ENCODE measurements around the gene EIF3A. TPM values are rescaled to one million over a fixed set of nuclear protein-coding genes. Genes with fewer than 3 reads are reported as not detected.

Gene EIF3A
- total and polyA plus RNA-seq, 4 donors, result 27.5 to 88.9 (median 47.6) TPM

- Histone ChIP-seq H3K4me1 (ENCODE audit: control insufficient read depth in 4 of 4, insufficient read depth in 4 of 4, low read length in 3 of 4) (peaks cover 0 to 14% (median 6%) of the 10 kb centered on the region in 4 donors), H3K4me3 (ENCODE audit: low read depth in 1 of 3, low read length in 3 of 3) (no peak overlapping the region), H3K9ac (ENCODE audit: low read depth in 1 of 2, low read length in 2 of 2) (no peak overlapping the region), H3K27ac (ENCODE audit: low read depth in 1 of 2, low read length in 2 of 2) (no peak overlapping the region), H3K9me3 (ENCODE audit: control insufficient read depth in 4 of 4, low read length in 3 of 4) (no peaks in the 10 kb centered on the region), H3K27me3 (ENCODE audit: control insufficient read depth in 4 of 4, insufficient read depth in 4 of 4, low read length in 3 of 4) (no peaks in the 10 kb centered on the region), H3K36me3 (ENCODE audit: control insufficient read depth in 4 of 4, insufficient read depth in 3 of 4, low read depth in 1 of 4, low read length in 3 of 4) (no peaks in the 10 kb centered on the region)
- no peak for DNase-seq (ENCODE audit: low spot score)
- no peak for TF ChIP-seq RAD21 (IDR thresholded peaks at IDR 0.05)
- no peak for TF ChIP-seq REST (IDR thresholded peaks at IDR 0.05)
- no peak for TF ChIP-seq TAF1 (conservative IDR thresholded peaks at IDR 0.05)
- no peak for TF ChIP-seq HNF4A (conservative IDR thresholded peaks at IDR 0.05)
- no peak for TF ChIP-seq SP1 (IDR thresholded peaks at IDR 0.05)
- 68% methylated on average over 4 of the region's 4 CpGs for WGBS
Observed at GRCh38 chr10:119087271-119087882, 6.8 kb upstream of the EIF3A start.

- WGBS, result 70% methylated on average over 11 of the region's 11 CpGs
- no peak for DNase-seq (ENCODE audit: low spot score)
- TF ChIP-seq MAX (IDR thresholded peaks at IDR 0.05) (no peak), ATF3 (IDR thresholded peaks at IDR 0.05) (no peak), ZBTB33 (IDR thresholded peaks at IDR 0.05) (no peak), HNF4G (IDR thresholded peaks at IDR 0.05) (no peak), REST (IDR thresholded peaks at IDR 0.05) (no peak), FOXA1 (IDR thresholded peaks at IDR 0.05) (no peak), HNF4A (conservative IDR thresholded peaks at IDR 0.05) (no peak), SP1 (IDR thresholded peaks at IDR 0.05) (no peak), EGR1 (IDR thresholded peaks at IDR 0.05; ENCODE audit: low read depth in 2 of 2) (no peak), CTCF (IDR thresholded peaks at IDR 0.05; ENCODE audit: low read depth, low read length, missing input control) (no peak), RAD21 (IDR thresholded peaks at IDR 0.05) (no peak), GABPA (IDR thresholded peaks at IDR 0.05 in 1 of 2, conservative IDR thresholded peaks at IDR 0.05 in 1 of 2) (no peak), TAF1 (conservative IDR thresholded peaks at IDR 0.05) (no peak), FOXA2 (IDR thresholded peaks at IDR 0.05) (no peak), RXRA (IDR thresholded peaks at IDR 0.05) (no peak), YY1 (IDR thresholded peaks at IDR 0.05) (no peak)
- H3K9ac ChIP-seq (ENCODE audit: low read depth in 1 of 2, low read length in 2 of 2), result no peak overlapping the region
- H3K4me3 ChIP-seq (ENCODE audit: low read depth in 1 of 3, low read length in 3 of 3), result no peak overlapping the region
- H3K27ac ChIP-seq (ENCODE audit: low read depth in 1 of 2, low read length in 2 of 2), result peak overlapping the region; percentile 28 to 50
- H3K36me3 ChIP-seq (ENCODE audit: control insufficient read depth in 4 of 4, insufficient read depth in 3 of 4, low read depth in 1 of 4, low read length in 3 of 4), result no peaks in the 10 kb centered on the region
- H3K27me3 ChIP-seq (ENCODE audit: control insufficient read depth in 4 of 4, insufficient read depth in 4 of 4, low read length in 3 of 4), result no peaks in the 10 kb centered on the region
- no peaks in the 10 kb centered on the region for H3K9me3 ChIP-seq (ENCODE audit: control insufficient read depth in 4 of 4, low read length in 3 of 4)
- peaks cover 0 to 14% (median 6%) of the 10 kb centered on the region in 4 donors for H3K4me1 ChIP-seq (ENCODE audit: control insufficient read depth in 4 of 4, insufficient read depth in 4 of 4, low read length in 3 of 4)
Observed at GRCh38 chr10:119084896-119085295, 4.3 kb upstream of the EIF3A start.

Data from liver (tissue), 9 donors.